GM20431 (cell line): ENCODE measurements around the gene UBAC1.

Source experiments
- in situ Hi-C: fragments of 300-500 bp; cut with MseI, MboI; formaldehyde crosslinking; loops from one replicate; pipeline ENCODE4 v1.15.0; 2020; ENCODE audit warnings: low sequenced_read_pairs; ENCODE audit not compliant: unreplicated experiment

Gene UBAC1, protein sequence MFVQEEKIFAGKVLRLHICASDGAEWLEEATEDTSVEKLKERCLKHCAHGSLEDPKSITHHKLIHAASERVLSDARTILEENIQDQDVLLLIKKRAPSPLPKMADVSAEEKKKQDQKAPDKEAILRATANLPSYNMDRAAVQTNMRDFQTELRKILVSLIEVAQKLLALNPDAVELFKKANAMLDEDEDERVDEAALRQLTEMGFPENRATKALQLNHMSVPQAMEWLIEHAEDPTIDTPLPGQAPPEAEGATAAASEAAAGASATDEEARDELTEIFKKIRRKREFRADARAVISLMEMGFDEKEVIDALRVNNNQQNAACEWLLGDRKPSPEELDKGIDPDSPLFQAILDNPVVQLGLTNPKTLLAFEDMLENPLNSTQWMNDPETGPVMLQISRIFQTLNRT

DNA sequence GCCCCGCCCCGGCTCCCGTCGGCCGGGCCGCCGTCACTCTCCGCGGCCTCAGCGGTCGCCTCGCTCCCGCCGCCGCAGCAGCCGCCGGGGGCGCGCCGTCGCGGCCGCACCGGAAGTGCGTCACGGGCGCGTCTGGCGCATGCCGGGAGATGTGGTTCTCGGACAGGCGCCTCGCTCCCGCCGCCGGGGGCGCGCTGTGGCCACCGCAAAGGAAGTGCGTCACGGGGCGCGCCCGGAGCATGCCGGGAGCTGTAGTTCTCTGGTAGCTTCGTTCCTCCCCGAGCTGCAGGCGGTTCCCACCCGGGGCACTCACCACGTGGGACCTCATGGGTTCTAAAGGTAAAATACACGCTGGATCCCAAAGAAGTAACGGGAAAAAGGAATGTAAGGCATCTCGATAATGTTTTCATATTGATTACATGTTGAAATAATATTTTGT is at the start of gene UBAC1:
Gene UBAC1 (minus strand): TSS at position 97 of the 439 bp plus-strand sequence. CDS start 211 bp downstream, outside the sequence.
- in situ Hi-C loops = loop anchor here (10.0 kb wide), 1 partner anchor 164 kb away; no protein-coding TSS in a partner anchor

DNA sequence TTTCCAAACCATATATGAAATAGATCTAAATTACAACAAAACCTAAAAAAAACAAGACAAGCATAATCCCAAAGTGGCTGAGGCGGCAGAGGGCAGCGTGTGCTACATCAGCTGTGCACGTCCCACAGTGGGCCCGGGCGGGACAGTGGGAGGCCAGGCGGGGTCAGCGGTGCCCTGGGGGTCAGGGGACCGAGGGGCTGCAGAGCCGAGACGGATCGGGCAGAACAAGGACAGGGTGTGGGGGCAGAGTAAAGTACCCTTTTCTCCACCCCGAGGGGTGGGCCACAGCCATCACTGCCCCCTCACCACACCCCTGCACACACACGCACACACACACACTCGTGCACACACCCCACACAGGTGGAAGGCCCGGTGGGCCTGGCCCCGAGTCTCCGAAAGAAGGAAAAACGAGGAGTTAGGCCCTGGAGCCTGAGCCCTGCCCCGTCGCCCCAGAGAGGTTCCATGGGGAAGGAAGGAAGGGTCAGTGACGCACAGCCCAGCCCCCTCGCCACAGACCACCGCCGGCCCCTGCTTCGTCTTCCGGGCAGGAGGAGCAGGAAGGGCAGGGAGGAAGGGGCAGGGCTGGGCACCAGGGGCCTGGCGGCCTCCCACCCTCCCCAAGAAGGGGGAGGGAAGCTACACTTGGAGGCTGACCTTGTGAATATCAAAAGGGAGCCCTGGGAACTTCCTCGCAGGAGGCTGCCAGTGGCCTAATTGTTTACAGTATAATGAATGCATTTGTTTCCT is 49.6 kb upstream of the UBAC1 start:
- in situ Hi-C loops = no loop called here

DNA sequence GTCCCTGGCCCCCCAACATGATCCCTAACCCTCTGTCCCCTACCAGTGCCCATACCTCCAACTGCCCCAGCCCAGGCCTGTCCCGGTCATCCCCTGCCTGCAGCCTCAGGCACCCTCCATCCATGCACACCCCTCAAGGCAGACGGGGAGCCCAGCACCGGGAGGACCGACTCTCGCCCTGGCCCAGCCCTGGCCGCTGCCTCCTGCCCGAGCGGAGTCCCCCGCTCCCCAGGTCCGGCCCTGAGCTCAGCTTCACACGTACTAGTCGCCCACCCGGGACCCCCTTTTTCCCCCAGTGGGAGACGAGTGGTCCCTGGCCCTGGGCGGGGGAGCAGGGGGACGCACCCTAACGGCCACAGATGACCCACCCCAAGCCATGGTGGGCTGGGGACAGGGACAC is 49.0 kb upstream of the UBAC1 start:
- in situ Hi-C loops = no loop called here

DNA sequence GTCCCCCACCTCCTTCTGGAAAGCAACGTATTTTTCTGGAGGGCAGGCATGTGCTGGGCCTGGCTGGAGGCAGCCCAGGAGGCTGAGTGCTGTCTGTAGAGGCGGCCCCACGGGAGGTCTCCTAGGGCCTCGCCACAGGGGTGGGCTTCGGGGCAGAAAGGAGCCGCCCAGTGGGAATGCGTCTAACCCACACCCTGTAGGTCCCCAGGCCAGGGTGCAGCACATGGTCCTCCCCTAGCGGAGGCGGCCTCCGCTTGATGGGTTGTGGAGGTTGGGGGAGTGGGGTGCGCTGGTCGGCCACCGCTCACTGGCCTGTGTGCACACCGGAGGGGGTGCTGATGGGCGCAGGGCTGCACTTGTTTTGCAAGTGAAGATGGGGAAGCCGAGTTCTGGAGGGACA is 48.3 kb upstream of the UBAC1 start:
- in situ Hi-C loops = no loop called here

DNA sequence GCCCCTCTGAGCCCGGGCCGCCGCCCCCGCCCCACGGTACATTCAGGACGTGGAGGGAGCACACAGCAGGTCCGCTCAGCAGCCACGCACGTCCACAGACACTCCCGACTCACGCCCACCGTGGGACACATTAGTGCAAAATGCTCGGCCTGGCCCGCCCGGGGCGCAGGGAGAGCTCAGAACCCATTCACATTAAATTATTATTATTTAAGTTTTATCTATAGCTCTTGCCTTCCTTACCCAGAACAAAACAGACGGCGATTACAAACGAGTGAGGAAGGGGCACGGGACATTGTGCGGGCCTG is 47.5 kb upstream of the UBAC1 start:
- in situ Hi-C loops = no loop called here

DNA sequence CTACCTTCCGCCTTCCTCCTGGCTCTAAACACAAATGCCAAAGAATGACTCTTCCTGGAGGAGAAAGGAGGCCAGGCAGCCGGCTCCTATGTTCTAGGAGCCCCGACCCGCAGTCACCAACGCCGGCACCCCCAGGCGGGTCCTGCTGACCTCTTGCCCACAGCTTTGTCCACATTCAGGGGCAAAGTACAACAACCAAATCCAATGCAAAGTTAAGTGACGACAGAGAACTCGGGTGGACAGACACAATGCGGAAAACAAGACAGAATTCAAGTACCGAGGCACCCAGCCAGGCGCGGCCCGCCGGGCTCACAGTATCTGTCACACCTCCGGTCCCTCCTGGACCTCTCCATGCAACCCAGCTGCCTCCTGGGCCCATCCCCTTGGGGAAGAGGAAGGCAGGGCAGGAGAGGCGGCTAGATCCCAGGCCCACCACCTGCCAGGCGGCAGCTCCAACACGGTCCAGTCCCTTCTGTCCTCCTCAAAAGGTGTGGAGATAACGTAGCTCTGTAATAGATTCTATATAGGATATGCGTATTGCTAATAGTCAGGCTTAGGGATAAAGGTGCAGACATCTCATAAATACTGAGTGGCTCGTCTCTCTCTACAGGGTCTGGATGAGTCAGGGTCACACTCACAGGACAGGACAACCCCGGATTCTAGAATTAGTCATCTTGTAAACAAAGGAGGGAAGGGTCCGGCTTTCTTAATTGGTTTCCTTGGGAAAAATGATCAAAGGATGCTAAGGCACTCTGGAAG is 46.9 kb upstream of the UBAC1 start:
- in situ Hi-C loops = no loop called here

DNA sequence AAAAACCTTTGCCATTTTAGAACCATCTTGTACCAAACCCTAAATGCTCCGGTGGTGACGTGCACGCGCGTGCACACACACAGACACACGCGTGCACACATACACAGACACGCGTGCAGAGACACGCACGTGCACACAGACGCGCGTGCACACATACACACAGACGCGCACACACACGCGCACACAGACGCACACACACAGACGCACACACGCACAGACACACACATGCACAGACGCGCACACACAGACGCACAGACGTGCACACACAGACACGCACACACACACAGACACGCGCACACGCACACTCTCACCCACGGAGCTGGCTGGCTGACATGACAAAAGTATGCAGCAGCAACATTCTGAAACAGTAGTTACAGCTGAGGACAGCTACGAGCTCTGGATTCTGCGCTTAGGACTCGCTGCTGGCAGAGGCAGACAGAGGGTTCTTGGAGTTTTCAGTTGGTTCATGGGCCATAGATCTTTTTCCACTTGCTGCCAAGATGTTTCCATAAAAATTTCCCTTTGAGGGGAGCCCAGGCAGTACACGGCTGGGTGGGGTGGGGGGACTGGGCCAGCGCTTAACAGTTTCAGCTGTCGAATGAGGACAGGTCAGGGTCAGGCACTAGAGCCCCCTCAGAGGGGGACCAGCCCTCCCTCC is 46.2 kb upstream of the UBAC1 start:
- in situ Hi-C loops = no loop called here

DNA sequence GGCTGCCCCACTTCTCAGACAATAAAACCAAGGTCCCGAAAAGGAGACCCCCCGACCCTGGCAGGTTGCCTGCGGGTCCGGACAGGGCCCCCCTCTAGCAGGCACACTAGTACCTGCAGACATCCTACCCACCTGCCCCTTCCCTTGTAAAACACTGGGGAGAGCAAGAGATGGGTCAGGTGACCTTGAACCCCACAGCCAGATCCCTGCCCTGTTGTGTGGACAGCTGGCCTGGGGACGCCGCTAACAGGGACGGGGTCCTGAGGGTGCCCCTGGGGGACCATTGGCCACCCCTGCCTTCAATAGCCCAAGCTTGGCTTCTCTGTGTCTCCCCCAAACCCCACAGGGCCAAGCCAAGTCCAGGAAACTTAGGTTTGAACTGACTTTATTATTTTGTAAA is 45.0 kb upstream of the UBAC1 start:
- in situ Hi-C loops = no loop called here

DNA sequence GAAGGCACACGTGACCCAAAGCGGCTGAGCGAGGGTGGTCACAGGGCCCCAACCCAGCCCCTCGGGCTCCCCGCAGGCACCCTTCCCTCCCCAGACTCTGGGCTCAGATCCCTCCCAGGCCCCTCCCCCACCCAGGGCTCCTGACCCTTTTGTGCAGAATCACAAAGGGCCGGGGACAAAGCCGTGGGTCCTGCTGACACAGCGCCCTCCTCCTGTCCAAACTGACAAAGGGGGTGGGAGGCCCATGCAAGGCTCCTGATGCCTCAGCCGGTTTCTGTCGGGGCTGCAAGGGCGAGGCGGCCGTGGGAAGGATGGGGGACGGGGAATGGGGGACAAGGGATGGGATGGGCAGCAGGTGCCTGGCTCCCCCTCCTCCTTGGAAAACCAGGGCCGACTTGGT is 43.5 kb upstream of the UBAC1 start:
- in situ Hi-C loops = no loop called here

DNA sequence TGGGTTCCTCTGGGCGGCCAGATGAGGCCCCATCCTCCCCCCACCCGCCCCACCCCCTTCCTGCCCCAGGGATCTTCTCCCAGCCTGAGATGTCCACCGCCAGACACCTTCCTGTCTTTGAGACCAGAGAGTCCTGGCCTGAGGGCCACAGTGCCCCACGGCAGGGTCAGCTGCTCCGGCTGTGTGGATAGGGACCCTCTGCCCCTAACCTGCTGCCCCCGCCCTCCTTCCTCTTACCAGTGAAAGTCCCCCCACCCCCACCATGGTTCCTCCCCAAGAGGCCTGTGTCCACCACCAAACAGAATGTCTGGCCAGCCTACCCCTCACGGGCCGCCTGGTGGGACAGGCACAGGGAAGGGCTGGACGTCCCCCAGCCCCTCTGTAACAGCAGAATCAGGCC is 43.0 kb upstream of the UBAC1 start:
- in situ Hi-C loops = no loop called here

DNA sequence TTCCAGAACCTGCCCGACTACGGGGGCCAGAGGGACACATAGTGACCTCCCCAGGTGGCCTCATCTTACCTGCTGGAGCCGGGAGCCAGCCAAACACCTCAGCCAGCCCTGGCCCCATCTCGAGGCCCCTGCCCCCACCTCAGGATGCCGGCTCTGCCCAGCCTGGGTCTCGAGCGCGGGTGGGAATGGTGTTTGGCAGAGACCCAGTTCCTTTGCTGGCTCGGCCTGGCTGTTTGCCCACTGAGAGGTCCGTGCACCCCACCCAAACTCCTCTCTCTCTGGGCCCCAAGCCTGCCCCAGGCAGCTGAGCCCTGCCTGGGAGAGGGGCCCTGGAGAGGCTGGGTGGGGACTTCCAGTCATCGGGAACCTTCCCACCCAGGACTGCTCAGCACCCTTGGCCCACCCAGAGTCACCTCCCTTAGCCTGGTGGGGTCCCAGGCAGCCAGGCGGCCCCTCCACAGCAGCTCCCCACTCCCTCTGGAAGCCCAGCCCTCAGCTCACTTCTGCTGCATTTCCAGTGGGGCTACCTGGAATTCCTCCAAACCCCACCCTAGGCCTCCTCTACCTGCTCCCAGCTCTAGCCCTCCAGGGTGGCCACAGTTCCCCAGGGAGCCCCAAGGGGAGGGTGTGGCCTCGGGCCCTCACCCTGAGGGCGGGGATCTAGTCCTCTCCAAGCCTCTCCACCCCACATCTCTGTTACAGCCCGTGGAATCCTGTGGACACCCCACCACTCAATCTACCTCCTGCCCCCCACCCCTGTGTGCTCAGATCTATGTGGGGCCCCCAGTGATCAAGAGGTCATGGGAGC is 42.4 kb upstream of the UBAC1 start:
- in situ Hi-C loops = no loop called here

DNA sequence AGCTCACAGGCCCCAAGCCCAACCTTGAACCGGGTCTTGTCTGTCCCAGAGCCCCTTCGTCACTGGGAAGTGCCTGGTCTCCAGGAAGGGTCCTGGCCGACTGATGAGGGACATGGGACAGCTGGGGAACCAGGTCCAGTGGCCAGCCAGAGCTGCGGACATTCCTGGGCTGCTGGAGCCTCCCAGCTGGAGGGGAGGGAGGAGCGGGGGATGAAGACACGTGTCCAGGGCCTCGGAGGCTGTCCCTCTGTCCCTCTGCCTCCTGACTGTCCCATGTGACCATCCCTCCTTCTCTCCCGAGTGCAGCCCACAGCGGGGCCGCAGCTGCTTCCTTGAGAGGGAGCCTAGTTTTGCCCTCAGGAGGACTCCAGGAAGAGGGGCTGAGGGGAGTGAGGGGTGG is 41.7 kb upstream of the UBAC1 start:
- in situ Hi-C loops = no loop called here

DNA sequence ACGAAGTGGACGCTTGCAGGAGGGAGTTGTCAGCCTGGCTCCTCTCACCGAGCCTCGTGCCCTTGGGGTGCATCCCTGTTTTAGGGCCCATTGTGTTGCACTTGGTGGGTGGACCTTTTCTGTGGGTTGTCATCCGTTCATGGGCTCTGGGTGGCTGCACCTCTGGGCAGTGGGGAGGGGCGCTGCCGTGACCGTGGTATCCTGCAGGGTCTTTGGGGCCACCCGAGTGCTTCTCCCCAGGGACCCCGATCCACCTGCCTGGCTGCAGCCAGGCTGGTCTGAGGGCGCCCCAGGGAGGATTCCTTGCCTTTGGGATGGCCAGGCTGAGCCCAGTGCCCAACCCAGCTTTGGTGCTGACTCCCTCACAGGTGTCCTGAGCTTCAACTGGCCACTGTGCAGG is 41.0 kb upstream of the UBAC1 start:
- in situ Hi-C loops = no loop called here

DNA sequence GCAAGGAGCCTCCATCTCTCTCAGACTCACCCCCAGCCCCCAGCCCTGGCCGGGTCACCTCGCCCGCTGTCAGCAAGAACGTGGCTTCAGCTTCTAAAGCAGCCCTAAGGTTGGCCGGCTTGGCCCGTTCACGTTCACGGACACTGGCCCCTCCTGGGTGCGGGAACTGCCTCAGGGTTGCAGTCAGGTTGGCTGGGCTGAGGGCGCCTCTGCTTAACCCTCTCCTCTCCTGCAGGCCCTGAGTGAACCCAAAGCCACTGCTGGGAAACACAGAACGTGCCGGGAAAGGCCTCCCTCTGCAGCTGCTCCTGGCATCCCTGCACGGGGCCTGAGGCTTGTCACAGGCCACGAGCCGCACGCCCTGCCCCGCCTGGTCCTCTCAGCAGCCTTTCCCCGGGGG is 40.1 kb upstream of the UBAC1 start:
- in situ Hi-C loops = no loop called here

DNA sequence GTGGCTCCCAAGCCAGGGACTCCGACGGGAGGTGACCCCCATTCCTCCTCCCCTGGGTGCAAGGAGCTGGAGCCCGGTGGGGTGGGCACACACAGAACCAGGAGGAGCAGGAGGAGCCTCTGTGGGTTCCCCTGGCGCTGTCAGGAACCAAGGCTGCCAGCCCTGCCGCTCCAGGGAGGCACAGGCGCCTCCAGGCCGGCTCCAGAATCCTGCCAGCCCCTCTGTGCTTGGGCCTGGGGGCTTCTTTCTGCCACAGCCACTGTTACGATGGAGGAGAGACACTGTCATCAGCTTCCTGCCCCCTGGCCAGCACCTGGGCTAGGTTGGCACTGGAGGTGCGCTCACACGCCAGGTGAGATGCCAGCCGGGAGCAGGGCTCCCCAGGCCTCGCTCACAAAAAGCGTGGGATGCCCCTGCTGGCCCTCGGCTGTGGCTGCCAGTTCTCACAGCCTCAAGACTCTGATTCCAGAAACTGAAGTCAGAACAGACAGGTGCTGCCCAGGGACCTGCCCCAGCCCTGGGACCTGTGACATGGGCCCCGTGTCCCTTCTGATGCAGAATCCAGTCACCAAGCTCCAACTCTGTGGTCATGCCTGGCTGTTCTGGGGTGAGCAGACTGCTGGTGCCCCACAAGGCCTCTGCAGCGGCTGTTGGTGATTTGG is 37.4 kb upstream of the UBAC1 start:
- in situ Hi-C loops = no loop called here

DNA sequence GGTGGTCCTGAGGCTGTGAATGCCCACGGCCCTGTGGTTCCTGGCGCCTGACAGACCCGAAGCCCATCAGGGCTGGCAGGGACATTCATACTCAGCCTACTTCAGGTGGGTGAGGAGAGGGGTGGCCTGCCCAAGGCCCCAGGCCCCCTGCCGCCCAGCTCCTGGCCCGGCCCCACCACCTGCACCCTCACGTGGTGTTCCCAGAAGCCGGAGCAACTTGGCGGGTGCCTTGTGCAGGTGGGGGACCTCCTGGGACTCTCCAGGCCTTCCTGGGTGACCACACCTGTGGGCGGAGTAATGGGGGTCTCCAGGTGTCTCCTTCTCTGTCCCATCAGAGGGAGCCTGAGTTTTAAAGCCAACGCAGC is 36.8 kb upstream of the UBAC1 start:
- in situ Hi-C loops = no loop called here

DNA sequence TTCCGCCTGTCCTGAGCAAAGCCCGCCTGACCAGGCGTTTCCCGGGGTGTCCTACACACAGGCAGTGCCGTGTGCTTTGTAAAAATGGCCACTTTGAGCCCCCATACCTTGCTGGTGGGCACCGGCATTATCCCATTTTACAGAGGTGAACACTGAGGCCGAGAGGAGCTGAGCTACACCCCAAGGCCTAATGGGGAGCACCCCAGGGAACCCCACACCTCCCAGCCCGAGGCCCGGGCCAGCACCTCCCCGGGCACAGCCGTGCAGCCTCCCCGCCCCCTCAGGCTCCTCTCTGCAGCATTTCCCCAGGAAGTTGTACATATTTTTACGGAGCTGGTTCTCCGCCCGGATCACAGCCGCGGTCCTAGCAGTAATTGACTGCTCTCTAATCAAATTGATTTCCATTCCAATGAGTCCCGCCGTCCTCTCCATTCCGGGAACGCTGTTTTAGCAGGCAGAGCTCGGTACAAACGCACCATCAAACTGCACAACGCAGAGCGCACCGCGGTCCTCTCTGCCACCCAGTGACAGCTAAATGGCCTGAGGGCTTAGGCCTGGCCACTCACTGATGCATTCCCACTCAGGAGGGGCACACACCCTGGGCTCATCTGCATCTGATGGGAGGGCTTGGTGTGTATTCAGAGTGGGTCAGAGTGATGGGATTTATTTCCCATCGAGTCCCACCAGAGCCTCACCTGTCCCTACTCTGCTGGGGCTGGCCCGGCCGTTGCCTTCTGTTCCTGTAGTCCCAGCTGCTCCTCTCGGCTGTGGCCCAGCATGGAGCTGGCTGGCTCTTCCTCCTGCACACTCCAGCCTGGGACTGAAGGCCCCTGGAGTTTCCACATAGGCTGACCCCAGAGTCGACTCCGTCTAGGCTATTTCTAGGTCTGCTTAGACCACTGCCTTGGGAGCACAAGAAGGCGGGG is 36.2 kb upstream of the UBAC1 start:
- in situ Hi-C loops = no loop called here

DNA sequence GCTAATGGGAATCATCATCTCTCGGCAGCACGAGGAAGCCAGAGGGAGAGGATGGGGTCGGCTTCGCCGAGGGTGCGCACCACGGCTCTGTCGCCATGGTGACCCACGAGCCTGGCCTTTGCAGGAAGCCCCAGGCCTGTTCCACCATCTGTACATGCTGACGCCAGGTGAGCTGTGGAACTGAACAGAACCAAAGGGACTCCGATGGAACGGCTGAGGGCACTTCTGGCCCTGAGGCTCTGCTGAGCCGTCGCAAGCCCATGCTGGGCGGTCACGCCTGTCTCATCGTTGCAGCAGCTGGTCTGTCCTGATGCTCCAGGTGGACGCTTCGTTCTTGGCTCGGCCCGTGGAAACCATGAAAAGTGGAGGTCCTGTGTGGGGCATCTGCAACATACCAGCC is 34.6 kb upstream of the UBAC1 start:
- in situ Hi-C loops = no loop called here
